Tibial nerve (tissue), 4 donors: ENCODE results near the gene ABHD5. TPM values are rescaled to one million over a fixed set of nuclear protein-coding genes. Genes with fewer than 3 reads are reported as not detected.
A peak's percentile ranks its signal among the peaks of the same experiment; 100 is the strongest.

Experiments
- DNase-seq, 2 donors: peaks; one replicate each; pipeline ENCODE4 v3.0.0-alpha.2; 2019; ENCODE audit warnings: low spot score in 2 of 2
- H3K27ac ChIP-seq, 4 donors: fragments of 200-600 bp; sonication (generic) in 3 of 4; one replicate each; pipeline ENCODE4 v1.5.1; 2017 to 2019; ENCODE audit warnings: mild to moderate bottlenecking in 1 of 4
- H3K27me3 ChIP-seq, 2 donors: fragments of 200-600 bp; sonication (generic) in 1 of 2; one replicate each; pipeline versions ENCODE4 v1.5.1 to v1.6.0; 2017 to 2019
- H3K36me3 ChIP-seq, 3 donors: fragments of 200-600 bp; sonication (generic); one replicate each; pipeline ENCODE4 v1.5.1; 2018 to 2019
- H3K4me1 ChIP-seq, 4 donors: fragments of 200-600 bp; sonication (generic) in 3 of 4; one replicate each; pipeline ENCODE4 v1.5.1; 2017 to 2019
- H3K4me3 ChIP-seq, 4 donors: fragments of 200-600 bp; sonication (generic) in 3 of 4; one replicate each; pipeline ENCODE4 v1.5.1; 2017 to 2019; ENCODE audit warnings: mild to moderate bottlenecking in 1 of 4, moderate library complexity in 1 of 4
- H3K9me3 ChIP-seq, 4 donors: fragments of 200-600 bp; sonication (generic) in 3 of 4; one replicate each; pipeline ENCODE4 v1.5.1; 2017 to 2019
- EP300 ChIP-seq, 2 donors: sonication (generic); formaldehyde crosslinking; IDR thresholded peaks; one replicate each; pipeline ENCODE4 v1.6.1; 2017; ENCODE audit warnings: antibody characterized with exemption in 2 of 2, mild to moderate bottlenecking in 1 of 2
- POLR2A ChIP-seq, 2 donors: fragments of 450-650 bp; IDR thresholded peaks; one replicate each; pipeline ENCODE4 v1.6.1; 2017; ENCODE audit warnings: antibody characterized with exemption in 2 of 2, mild to moderate bottlenecking in 2 of 2, moderate library complexity in 2 of 2
- WGBS, 2 donors: methylation state at CpG; one replicate each; pipeline ENCODE4 v1.1.5; 2018; 5-methylcytosine and 5-hydroxymethylcytosine counted together
- total RNA-seq, 4 donors: library from RNA; depleted of rRNA; stranded (reverse); fragments of >200 nt; gene quantifications; one replicate each; pipeline ENCODE4 v1.1.0, GENCODE V29; 2016
- TF ChIP-seq, protein P1 (sequence below), 5 experiments: fragments of 200-600 bp in 3 of 5; fragments of 450-650 bp in 2 of 5; sonication (generic) in 3 of 5; IDR thresholded peaks; one replicate each; pipeline ENCODE4 v1.5.1; 2016 to 2019; ENCODE audit warnings: antibody characterized with exemption in 5 of 5, mild to moderate bottlenecking in 3 of 5, moderate library complexity in 2 of 5

The ABHD5 gene
- total RNA-seq, 4 donors from 2014 or later, result 21.6 to 29.7 (median 29.0) TPM

GRCh38 chr3:43762451-43762850 is 71.7 kb downstream of the ABHD5 start:
- no peaks in the 10 kb centered on the region for H3K27me3 ChIP-seq
- no peak for DNase-seq
- 80 to 88% methylated on average over 6 of the region's 6 CpGs for WGBS, 2 donors
- H3K4me3 ChIP-seq, result no peak overlapping the region
- H3K9me3 ChIP-seq, result no peaks in the 10 kb centered on the region
- H3K27ac ChIP-seq, result no peak overlapping the region
- H3K4me1 ChIP-seq, result peaks cover 0 to 13% (median 5%) of the 10 kb centered on the region in 4 donors
- no peaks in the 10 kb centered on the region for H3K36me3 ChIP-seq
- TF ChIP-seq POLR2A (IDR thresholded peaks at IDR 0.05) (no peak), EP300 (IDR thresholded peaks at IDR 0.05) (no peak)
- TF ChIP-seq, protein P1, sequence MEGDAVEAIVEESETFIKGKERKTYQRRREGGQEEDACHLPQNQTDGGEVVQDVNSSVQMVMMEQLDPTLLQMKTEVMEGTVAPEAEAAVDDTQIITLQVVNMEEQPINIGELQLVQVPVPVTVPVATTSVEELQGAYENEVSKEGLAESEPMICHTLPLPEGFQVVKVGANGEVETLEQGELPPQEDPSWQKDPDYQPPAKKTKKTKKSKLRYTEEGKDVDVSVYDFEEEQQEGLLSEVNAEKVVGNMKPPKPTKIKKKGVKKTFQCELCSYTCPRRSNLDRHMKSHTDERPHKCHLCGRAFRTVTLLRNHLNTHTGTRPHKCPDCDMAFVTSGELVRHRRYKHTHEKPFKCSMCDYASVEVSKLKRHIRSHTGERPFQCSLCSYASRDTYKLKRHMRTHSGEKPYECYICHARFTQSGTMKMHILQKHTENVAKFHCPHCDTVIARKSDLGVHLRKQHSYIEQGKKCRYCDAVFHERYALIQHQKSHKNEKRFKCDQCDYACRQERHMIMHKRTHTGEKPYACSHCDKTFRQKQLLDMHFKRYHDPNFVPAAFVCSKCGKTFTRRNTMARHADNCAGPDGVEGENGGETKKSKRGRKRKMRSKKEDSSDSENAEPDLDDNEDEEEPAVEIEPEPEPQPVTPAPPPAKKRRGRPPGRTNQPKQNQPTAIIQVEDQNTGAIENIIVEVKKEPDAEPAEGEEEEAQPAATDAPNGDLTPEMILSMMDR (IDR thresholded peaks at IDR 0.05), result no peak

DNA sequence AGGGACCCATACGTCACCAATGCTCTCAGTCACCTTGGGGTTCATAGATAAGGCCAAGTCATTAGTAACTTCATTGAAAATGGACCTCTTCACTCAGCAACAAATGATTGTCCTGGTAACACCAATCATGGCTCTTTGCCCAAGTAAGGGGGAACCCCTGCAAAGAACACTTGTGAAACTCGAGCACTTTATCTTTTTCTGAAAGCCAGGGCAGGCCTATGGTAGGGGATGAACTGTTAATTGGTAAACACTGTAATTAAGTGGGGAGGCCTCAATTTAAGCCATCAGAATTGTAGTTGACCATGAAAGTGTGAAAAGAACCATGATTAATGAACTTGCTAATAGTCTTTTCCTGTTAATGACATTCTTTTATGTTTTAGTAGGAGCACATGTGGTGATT is 73.3 kb downstream of the ABHD5 start:
- Histone ChIP-seq H3K36me3 (no peaks in the 10 kb centered on the region), H3K9me3 (no peaks in the 10 kb centered on the region), H3K27ac (no peak overlapping the region), H3K4me3 (no peak overlapping the region), H3K27me3 (no peaks in the 10 kb centered on the region), H3K4me1 (peaks cover 0 to 20% (median 14%) of the 10 kb centered on the region in 4 donors)
- TF ChIP-seq, protein P1 (IDR thresholded peaks at IDR 0.05), result no peak
- TF ChIP-seq POLR2A (IDR thresholded peaks at IDR 0.05), result no peak
- TF ChIP-seq EP300 (IDR thresholded peaks at IDR 0.05), result no peak
- DNase-seq, result no peak
- 85 to 86% methylated on average over 2 of the region's 2 CpGs for WGBS, 2 donors

- Histone ChIP-seq H3K9me3 (no peaks in the 10 kb centered on the region), H3K4me1 (peaks cover 0 to 20% (median 14%) of the 10 kb centered on the region in 4 donors), H3K4me3 (no peak overlapping the region), H3K36me3 (no peaks in the 10 kb centered on the region), H3K27ac (no peak overlapping the region), H3K27me3 (no peaks in the 10 kb centered on the region)
- TF ChIP-seq POLR2A (IDR thresholded peaks at IDR 0.05), result no peak
- TF ChIP-seq EP300 (IDR thresholded peaks at IDR 0.05), result no peak
- TF ChIP-seq, protein P1 (IDR thresholded peaks at IDR 0.05), result no peak
- no peak for DNase-seq
- 92 to 95% methylated on average over 2 of the region's 2 CpGs for WGBS, 2 donors
Measured at GRCh38 chr3:43764471-43764870, 73.7 kb downstream of the ABHD5 start.

- peaks cover 0 to 29% (median 21%) of the 10 kb centered on the region in 4 donors for H3K4me1 ChIP-seq
Measured at GRCh38 chr3:43765521-43765971, 74.8 kb downstream of the ABHD5 start.

DNA sequence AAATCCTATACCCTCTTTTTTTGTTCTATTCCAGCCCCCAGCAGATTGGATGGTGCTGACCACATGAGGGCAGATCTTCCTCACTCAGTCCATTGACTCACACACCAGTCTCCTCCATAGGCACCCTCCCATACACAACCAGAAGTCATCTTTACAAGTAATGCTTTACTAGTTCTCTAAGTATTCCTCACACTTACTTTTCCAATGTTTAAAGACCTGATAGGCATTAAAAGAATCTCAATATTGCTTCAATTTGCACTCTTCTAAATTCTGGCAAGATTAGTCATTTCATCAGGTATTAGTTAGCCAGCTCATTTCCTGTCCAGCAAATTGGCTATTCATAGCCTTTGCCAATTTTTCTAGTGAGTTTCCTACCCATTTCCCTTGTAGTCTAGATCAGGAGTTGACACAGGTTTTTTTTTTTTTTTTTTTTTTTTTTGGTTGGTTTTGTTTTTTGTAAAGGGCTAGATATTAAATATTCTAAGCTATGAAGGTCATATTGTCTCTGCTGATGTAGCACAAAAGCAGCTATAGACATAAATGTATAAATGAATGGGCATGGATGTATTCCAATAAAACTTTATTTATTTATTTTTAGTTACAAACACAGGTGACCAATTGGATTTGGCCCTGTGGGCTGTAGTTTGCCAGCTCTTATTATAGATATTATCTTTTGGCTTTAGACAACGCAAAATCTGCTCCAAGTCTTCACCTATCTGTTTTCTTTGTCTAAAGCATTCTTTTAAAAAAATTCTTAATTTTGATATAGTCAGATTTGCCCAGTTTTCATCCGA is 76.1 kb downstream of the ABHD5 start:
- H3K36me3 ChIP-seq, result no peaks in the 10 kb centered on the region
- no peak overlapping the region for H3K27ac ChIP-seq
- H3K27me3 ChIP-seq, result no peaks in the 10 kb centered on the region
- no peak overlapping the region for H3K4me3 ChIP-seq
- DNase-seq, result no peak
- H3K9me3 ChIP-seq, result no peaks in the 10 kb centered on the region
- peaks cover 0 to 41% (median 21%) of the 10 kb centered on the region in 4 donors for H3K4me1 ChIP-seq
- 58 to 62% methylated on average over 2 of the region's 2 CpGs for WGBS, 2 donors
- TF ChIP-seq POLR2A (IDR thresholded peaks at IDR 0.05), result no peak
- TF ChIP-seq EP300 (IDR thresholded peaks at IDR 0.05), result no peak
- TF ChIP-seq, protein P1 (IDR thresholded peaks at IDR 0.05), result no peak

More at GRCh38 chr3:43765521-43765971, 74.8 kb downstream of the ABHD5 start:
- Histone ChIP-seq H3K36me3 (no peaks in the 10 kb centered on the region), H3K27me3 (no peaks in the 10 kb centered on the region), H3K9me3 (no peaks in the 10 kb centered on the region), H3K27ac (no peak overlapping the region), H3K4me3 (no peak overlapping the region)
- DNase-seq, result peak in 1 of 2 donors; percentile 51
- TF ChIP-seq, protein P1 (IDR thresholded peaks at IDR 0.05), result no peak
- TF ChIP-seq EP300 (IDR thresholded peaks at IDR 0.05), result peak in 1 of 2 donors; percentile 50
- WGBS, 2 donors, result 73 to 77% methylated on average over 4 of the region's 4 CpGs
